NCI-H2107 (cell line): ENCODE results near the gene TMEM212.
"Not testable (repeated sequence)": the region's sequence is repeated elsewhere in the genome, so short reads cannot be mapped to it uniquely, and the experiment has no call there.

ENCODE experiments used
- DNase-seq: peaks from one replicate; lab custom pipeline; 2025; lab: John Stamatoyannopoulos, UW

TMEM212 gene

DNA sequence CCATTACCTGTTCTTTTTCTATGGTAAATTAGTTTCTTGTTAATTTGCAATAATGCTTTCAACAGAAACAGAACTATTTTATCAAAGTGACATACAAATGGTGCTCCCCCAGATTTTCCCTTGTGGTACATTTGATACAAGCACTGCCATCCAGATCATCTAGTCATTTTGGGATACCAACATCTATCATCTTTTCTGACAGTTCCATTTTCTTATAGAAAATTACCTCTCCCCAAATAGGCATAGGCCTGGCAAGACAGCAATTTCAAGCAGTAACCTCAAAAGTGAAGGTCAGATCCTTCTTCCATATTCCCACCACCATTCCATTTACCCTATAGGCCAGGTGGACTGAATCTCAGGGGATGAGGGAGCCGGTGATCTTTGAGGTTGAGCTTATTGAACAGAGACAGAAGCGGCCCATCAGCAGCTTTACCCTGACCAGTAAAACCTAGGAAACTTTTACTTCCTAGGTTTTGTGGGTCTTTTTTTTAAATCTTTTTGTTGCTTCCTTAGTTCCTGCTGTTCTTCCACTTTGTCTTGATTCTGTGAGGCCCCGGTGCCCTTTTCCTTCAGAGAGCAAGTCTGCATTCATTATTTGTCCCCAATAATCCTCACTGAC lies 29.8 kb upstream of the TMEM212 start:
- DNase-seq: no peak

DNA sequence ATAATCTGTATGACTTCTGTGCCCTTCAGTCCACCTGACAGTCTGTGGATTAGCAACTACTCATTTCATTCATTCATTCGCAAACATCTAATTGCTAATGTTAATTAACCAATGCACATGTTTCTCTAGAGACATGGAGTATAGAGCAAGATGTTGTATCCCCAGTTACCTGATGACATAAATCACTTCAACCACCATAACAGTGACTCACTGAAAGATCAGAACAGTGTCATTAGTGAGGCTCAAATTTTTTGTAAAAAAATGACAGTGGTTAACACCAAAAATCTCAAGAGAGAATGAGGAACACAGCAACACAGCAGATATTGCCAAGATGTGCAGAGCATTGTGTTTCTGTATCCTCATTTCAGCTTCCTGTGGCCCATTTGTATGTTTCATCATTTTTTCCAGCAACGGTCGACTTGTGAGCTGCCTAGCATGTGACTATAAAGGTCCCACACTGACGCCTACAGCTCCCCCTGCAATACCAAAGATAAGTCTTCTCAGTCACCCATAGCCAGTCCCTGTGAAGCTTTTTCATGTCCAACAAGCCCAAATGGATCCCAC lies 29.2 kb upstream of the TMEM212 start:
- no peak for DNase-seq

DNA sequence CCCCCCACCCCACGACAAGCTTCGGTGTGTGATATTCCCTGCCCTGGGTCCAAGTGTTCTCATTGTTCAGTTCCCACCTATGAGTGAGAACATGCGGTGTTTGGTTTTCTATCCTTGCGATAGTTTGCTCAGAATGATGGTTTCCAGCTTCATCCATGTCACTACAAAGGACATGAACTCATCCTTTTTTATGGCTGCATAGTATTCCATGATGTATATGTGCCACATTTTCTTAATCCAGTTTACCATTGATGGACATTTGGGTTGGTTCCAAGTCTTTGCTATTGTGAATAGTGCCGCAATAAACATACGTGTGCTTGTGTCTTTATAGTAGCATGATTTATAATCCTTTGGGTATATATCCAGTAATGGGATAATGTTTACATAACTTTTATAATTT lies 28.5 kb upstream of the TMEM212 start:
- DNase-seq: not testable (repeated sequence)

DNA sequence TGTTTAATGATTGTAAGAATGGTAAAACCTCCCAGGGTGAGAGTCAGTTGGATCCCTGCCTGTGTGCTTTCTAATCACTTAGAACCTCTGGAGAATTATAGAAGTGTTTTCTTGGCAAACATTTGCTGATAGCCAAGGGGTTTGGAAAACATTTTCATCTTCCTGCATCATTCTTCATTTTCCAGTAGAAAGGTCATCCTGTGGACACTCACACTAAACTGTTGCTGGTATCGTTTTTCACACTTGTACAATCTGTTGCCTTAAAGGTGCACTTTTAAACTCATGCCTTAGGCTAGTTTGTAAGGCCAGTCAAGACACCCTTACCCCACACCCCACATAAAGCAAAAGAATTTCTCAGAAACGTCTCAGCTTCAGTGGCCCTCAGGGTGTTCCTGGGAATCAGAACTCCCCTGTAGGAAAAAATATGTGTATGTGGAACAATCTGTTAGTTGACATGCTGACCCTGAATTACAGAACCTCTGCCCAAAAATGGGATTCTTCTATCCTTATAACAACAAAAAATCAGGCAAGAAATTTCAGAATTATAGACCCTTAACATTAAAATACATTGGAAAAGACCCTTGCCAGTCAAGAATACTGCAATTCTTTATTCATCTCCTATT lies 27.1 kb upstream of the TMEM212 start:
- no peak for DNase-seq

DNA sequence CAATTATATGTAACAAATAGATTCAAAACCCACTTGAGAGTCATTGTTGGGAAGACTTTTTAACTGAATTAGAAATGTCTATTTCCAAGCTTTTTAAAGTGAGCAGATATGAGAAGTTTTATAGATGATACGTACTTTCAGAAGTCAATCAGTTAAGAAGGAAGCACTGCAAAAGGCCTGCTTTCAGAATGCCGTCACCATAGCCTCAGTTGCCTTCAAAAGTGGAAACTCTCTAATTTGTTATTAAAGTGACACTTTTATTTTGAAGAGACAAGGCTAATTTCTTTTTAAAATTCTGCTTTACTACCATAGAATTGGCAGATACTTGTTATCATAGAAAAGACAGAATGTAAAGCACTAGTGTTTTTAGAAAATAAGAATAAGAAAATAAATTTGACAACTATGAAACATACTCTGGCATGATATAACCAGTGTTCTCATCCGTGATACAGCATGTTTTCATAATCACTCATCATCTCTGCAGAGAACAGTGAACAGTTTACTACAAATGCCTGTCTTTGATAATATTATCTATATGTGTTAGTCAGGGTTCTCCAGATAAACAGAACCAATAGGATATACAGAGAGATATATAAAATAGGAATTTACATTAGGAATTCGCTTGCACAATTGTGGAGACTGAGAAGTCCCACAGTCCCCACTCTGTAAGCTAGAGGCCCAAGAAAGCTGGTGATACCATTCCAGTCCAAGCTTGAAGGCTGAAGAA lies 25.9 kb upstream of the TMEM212 start:
- no peak for DNase-seq

DNA sequence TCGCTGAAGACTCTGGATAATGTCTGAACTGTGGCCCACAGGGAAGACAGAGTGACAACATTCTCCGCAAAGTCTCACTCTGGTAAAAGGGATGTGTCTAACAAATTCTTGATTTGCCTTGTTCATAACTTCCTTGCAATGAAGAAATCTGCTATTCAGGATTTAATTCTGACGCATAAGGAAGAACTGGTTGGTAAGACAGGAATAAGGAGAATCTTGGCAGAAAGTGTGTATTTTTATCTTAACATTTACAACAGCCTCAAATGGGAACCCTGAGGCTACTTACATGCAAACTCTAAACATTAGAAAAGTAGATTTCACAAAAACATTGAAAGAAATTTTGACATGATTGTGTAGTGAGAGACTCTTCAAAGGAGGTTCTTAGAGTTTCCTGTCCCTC lies 22.1 kb upstream of the TMEM212 start:
- DNase-seq: no peak

DNA sequence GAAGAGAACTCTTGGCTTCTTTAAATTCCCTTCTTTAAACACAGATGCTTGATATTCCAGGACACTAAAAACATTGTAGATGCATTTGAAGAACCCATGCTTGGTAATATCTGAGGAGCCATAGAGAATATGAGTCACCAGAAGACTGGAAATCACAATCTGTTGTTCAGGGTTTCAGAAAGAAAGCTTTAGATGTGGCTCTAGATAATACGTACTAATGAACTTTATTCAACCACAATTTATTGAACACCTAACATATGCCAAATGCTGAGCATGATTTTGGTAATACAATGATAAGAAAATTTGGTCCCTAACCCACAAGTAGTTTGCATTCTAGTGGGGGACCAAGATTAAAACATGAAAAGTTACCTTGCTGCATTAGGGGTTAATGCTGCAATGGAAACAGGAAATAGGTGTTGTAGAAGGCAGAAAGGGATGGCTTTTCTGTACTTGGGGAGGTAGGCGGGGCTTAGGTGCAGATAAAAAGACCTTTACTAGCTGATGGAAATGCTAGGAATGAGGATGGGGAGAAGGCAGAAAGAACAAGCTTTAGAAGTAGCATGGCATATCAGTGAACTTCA lies 21.3 kb upstream of the TMEM212 start:
- DNase-seq: no peak

DNA sequence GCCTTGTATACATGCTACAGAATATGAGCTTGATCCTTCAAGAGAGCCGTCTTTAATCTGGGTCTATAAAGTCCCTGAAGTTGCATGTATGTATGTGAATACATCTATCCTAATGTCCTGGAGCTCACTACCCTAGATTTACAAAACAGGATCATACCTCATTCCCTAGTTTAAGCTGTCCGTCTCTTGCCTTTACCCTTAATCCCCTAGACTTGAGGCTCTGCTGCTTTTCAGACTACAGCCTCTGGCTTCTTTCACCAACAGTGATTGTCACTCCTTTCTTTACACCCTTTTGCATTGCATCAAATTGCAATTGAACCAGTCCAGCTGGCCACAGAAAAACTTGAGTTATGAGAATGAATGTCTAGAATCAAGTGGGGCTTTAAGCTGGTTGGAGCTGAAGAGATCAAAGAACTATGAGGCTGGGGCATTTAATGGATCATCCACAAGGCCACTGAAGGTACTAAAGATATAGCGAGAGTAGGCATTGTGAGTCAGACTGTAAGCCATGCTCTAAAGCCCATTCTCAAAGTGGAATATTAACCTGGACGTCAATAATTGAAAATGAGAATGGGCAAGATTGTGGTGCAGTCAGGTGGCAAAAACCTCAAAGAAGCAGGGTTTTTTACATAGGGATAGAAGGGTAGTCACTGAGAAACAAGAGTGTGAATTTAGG lies 20.6 kb upstream of the TMEM212 start:
- no peak for DNase-seq

DNA sequence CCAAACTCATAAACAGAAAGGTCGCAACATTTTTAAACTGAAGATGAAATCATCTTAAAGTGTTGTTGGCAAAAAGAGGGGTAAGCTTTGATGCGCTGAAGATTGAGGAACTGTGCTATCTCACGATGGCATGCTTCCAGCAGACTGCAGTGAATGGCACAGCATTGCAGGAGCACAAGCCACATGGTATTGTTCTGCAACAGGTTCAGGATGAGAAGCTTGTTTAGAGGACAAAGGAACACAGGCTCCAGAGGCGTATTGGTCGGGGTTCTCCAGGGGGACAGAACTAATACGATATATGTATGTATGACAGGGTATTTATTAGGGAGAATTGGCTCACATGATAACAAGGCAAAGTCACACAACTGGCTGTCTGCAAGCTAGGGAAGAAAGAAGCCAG lies 19.0 kb upstream of the TMEM212 start:
- DNase-seq: no peak

DNA sequence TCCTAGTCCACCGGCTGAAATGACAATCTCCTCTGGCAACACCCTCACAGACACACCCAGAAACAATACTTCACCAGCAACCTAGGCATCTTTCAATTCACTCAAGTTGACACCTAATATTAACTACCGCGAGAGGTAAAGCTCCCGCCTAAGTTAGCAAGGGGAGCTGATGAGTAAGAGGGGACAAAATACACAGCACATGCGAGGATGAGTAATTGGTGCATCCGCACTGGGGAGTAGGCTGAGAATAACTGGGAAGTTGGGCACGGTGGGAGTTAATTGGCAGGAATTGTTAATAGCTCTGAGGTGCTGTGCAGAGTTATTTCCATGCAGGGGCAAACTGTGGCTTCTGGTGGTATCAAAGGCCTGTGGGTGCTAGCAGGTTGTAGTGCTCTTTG lies 18.3 kb upstream of the TMEM212 start:
- no peak for DNase-seq

DNA sequence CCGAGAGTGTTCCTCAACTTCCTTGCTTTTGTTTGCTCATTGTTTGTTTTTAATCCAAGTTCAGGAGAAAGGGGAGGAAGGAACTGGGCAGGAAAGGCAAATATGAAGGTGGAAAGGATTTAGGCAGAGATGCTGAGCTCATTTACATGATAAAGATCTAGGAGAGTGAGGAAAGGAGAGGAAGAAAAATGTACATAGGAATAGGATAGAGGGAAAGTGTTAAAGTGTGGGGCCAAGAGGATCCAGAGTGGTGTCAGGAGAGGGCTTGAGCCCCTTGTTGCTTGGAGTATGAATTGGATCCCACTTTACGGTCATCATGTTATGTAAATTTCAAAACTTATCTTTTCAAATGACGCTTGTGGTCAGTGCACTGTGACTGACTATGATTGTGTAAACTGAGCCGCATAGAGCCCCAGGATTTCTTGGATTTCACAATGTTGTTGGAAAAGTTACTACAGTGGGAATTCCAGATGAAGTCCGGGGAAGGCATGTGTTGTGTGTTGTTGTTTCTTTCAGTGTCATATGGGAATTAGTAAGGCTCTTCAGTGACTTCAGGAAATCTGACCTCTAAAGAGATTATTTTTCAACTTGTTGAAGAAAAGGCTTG lies 17.8 kb upstream of the TMEM212 start:
- no peak for DNase-seq

DNA sequence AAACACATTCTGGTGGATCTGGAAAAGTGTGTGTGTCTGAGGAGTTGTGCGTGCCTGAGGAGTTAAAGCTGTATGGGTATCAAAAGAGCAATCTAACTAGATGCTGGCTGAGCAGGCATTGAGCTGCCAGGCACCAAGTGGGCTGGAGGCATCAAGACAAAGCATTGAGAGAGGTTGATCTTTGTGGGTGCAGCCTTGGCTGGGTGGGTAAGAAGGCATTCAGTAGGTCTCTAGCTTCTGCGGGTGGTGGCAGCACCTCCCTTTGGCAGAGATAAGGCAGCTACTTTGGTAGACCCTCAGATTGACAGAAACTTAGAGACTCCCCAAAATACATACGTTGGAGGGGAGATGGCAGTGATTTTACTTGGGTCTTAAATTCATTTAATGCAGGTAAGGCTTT lies 15.8 kb upstream of the TMEM212 start:
- DNase-seq: no peak

DNA sequence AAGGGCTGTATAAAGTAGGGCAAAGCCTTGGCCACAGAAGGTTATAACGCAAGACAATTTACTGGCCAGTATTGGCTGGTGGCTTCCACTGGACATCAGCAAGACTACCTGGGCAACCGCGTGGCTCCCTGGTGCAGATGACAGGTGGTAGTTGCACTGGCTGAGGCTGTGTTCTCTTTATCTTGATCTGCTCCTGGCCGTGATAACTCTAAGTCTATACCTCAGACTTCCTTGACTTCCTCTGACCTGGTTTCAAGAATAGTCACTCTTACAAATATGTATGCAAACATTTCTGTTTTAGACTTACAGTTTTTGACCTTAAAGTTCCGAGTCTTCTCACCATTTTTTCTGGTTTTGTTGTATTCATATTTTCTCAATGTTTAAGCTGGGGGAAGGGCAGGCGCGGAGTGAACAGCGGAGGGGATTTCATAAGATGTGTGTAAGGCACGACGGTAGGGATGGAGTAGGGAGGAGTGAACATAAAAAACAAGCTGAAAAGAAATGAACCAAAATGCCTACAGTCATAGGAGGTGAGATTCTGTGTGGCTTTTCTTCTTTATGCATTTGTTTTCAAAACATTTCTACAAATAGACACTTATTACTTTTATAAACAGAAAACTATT lies 15.2 kb upstream of the TMEM212 start:
- DNase-seq: no peak

DNA sequence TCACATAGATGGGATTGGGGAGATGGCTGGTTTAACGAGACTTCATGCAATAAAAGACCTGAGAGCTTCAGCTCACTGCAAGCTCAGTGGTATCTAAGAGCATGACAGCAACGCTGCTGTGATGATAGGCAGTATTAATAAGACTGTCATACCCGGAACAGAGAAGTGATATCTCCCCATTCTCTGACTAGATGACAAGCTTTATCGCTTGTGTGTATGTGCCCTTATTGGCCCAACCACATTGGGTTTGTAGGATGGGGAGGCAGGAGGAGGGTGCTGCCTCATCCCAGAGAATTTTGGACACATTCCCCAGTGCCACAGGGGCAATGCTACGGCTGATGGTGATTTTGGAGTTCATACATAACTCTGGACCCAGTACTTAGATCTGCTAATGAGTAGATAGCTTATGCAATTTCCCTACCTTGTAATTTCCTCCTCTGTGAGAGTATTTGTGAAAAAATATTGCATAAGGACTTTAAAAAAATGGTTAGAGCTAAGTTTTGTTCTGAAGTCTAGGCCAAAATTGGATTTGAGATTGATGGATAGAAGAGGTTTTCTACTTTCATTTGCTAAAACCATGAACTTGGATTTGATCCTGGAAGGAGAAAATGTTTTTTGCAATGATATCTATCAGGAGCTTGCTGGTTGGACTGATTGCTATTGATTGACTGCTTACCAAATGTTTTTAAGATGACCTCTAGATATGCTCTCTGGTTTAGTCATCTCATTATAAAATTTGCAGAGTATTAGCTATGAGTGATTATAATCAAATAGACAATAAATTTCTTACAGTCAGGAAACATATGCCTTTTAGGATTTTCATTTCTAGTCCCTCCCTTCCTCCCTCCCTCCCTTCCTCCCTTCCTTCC lies 14.0 kb upstream of the TMEM212 start:
- no peak for DNase-seq

DNA sequence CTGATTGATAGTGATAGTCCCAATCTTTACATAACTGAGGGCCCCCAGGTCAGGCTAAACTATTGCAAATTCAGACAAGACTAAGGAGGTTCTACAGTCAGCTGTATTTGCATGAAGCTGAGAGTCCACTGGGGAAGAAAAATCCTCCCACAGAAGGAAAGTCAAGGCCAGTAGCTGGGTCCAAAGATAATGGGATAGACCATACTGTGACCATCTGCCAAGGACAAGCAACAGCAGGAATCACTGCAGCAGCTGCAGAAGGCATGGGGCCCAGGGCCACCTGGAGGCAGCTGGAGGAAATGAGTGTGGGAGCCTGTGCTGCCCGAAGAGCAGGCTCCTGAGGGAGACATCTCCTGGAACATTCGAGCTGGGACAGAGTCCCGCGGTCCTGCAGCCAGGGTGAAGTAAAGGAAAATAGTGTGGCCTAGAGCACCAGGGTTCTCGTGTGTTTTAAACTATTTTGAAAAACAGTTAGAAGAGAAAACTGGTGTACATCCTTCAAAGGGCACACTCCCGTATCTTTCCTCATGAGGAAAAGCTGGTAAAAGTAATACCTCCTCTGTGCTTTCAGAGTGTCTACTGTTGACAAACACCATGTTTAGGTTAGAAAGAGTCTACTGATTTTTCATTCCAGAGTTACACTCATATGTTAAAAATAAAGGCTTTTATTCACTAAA lies 13.2 kb upstream of the TMEM212 start:
- peak; percentile 43 for DNase-seq

DNA sequence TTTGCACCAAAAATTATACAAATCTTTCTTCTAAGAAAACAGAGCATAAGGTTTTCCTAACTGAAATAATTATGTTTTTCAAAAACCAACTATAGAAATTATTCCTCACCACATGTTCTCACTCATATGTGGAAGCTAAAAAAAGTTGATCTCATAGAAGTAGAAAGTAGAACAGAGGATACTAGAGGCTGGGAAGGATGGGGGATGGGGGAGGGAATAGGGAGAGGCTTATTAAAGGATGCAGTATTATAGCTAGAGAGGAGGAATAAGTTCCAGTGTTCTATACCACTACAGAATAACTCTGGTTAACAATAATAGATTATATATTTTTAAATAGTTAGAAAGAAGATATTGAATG lies 12.7 kb upstream of the TMEM212 start:
- no peak for DNase-seq

DNA sequence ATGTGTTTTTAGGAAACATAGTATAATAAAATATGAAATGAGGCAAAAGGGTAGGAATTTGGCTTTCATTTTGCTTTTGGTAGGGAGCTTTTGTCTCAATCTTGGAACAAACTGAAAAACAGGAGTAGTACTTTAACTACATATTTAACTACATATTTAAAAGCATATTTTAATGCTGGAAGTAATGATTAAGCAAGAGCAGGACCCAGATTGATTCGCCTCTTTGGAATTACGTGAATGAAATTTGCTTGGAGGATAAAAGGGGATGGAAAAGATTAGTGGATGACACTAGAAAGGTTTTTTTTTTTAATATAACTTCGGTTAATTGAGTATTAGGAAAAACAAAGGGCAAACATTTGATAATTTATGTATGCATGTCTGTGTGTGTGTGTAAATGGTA lies 11.2 kb upstream of the TMEM212 start:
- no peak for DNase-seq

DNA sequence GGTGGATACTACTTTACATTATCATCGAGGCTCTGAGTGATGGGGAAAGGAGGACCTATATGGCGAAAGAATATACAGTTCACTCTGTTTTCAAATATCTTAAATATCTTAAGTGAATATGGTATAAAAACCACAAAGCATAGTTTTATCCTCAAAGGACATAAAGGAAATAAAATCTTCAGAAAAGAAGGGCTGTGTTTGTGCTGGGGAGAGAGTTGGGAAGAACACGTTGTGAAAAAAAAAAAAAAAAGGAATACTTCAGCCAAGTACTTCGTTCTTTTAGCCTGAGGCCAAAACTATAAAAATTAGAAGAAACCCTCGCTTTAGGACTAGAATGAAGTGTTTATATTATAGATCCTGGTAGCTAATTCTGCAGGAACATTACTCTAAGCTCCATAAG lies 10.2 kb upstream of the TMEM212 start:
- no peak for DNase-seq

DNA sequence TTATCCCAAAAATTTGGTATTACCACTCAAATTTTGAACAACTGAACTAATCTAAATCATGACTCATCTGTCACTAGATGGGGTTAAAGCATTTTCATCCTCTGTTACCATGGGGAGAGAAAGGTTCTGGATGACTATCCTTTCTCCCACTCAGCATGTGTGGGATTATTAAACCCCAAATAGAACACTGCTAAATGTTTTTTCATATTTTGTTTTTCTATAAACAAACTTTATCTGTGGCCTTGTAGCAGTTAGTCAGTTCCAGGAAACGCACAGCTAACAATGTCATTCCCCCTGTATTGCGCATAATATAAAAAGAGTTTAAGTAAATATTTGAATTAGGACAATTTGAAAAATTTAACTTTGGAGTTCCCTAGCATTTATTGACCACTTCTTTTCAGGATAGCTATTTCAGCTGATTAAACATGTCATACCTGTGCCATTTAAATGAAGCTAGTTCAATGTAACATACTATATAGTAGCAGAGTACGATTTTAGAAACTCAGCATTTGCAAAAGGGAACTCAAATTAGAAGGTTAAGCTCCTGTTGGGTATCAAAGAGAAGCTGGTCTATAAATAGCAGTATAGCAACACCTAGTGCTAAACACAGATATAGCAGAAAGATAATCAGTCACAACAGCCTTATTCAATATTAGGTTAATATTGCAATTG lies 9.2 kb upstream of the TMEM212 start:
- no peak for DNase-seq

DNA sequence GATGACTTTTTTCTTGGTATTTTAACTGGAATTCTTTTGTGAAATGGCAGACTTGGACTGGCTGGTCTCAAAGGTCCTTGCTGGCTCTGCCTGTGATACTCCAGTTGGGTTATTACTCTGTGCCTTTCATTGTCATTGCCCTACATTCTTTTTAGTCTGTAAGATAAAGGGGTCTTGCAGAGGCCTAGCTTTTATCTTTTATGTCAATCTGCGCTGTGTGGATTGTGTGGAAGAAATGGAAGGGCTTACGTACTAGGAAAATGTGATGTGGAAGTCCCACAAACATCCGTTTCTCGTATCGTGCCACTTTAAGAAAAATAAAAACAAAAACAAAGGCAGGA lies 8.7 kb upstream of the TMEM212 start:
- no peak for DNase-seq
